ENCODE measurements around the gene B3GALNT2. TPM values are rescaled to one million over a fixed set of nuclear protein-coding genes. Genes with fewer than 3 reads are reported as not detected.
"Not testable (repeated sequence)": the region's sequence is repeated elsewhere in the genome, so short reads cannot be mapped to it uniquely, and the experiment has no call there.

Gene B3GALNT2
- total RNA-seq, 2 experiments from 2014 or later = 14.6 to 15.7 TPM

DNA sequence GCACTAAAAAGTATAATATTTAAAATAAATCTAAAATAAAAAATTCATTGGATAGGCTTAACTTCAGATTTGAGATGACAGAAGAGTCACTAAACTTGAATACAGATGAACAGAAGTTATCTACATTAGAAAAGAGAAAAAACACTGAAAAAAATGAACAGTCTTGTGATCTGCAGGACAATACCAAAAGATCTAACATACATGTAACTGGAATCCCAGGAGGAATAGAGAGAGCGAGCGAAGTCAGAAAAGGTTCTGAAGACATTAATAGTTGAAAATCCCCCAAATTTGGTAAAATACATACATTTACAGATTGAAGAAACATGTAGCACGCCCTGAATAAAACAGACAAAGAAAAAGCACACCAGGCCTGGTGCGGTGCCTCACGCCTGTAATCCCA, 21.2 kb downstream of the B3GALNT2 start:
- H3K36me3 Mint-ChIP-seq = peaks cover 30% of the 10 kb centered on the region
- no peaks in the 10 kb centered on the region for H3K4me1 Mint-ChIP-seq
- no peak for DNase-seq
- no peak overlapping the region for H3K27ac Mint-ChIP-seq
- peaks cover 3% of the 10 kb centered on the region for H3K9me3 Mint-ChIP-seq
- H3K4me3 Mint-ChIP-seq = no peak overlapping the region
- H3K27me3 Mint-ChIP-seq = no peaks in the 10 kb centered on the region

DNA sequence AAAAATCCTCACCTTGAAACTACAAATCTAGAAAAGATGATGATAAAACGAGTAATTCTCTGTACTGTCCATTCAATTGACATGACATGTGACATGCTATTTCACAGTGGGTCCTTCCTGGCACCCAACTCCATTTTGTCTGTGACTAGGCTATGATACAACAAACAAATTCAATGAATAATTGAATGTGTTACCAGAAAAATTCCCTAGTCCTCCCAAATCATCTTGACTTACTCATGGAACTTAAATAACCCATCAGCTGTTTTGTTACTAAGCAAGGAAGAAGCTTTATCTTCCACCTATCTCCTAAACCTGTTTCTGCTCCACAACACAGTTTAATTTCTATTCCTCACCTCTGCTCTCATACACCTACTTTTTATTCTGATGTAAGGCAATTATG, 30.4 kb downstream of the B3GALNT2 start:
- DNase-seq = no peak
- Mint-ChIP-seq H3K4me1 (peaks cover 2% of the 10 kb centered on the region), H3K27ac (no peak overlapping the region), H3K27me3 (no peaks in the 10 kb centered on the region), H3K4me3 (no peak overlapping the region), H3K36me3 (peaks cover 10% of the 10 kb centered on the region), H3K9me3 (no peaks in the 10 kb centered on the region)

DNA sequence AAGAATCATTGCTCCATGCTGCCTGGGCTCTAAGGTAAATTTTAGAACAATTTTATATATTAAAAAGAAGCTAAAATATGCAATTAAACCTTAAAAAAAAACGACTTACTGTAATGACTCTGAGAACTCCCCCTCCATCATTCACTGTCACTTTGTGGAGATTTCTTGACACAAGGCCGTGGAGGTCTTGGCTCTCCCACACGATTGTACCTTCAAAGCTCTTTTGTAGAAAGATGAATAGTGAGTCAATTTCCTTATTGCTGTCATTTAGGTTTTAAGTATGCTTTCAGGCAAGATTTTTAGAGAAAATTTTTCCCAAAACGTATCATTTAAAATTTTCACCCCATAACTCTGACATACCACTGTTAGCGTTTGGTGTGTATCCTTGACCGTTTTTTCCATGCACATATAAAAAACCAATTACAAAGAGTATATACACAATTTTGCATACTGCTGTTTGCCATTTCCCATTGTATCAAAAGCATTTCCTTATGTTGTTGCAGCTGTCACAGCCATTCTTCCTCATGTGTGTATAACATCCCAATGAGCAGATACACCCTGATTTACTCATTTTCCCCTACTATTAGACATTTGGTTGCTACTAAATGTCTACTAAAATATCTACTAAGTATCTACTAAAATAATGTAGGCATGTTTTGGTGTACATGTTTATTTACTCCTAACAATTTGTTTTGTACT, 33.4 kb downstream of the B3GALNT2 start:
- Mint-ChIP-seq H3K27ac (no peak overlapping the region), H3K4me1 (peaks cover 2% of the 10 kb centered on the region), H3K9me3 (no peaks in the 10 kb centered on the region), H3K27me3 (no peaks in the 10 kb centered on the region), H3K4me3 (no peak overlapping the region), H3K36me3 (peaks cover 6% of the 10 kb centered on the region)
- DNase-seq = no peak

DNA sequence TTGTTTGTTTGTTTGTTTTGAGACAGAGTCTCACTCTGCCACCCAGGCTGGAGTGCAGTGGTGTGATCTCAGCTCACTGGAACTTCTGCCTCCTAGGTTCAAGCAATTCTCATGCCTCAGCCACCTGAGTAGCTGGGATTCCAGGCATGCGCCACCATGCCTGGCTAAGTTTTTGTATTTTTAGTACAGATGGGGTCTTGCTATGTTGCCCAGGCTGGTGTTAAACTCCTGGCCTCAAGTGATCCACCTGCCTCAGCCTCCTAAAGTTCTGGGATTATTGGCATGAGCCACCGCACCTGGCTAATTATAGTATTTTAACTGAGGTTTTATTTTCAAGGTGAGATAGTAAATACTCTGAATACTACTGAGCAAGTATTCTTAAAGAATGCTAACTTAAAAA, 34.4 kb downstream of the B3GALNT2 start:
- not testable (repeated sequence) for H3K27me3 Mint-ChIP-seq, DNase-seq, H3K9me3 Mint-ChIP-seq, H3K4me1 Mint-ChIP-seq, H3K27ac Mint-ChIP-seq, H3K4me3 Mint-ChIP-seq
- peaks cover 11% of the 10 kb centered on the region for H3K36me3 Mint-ChIP-seq

DNA sequence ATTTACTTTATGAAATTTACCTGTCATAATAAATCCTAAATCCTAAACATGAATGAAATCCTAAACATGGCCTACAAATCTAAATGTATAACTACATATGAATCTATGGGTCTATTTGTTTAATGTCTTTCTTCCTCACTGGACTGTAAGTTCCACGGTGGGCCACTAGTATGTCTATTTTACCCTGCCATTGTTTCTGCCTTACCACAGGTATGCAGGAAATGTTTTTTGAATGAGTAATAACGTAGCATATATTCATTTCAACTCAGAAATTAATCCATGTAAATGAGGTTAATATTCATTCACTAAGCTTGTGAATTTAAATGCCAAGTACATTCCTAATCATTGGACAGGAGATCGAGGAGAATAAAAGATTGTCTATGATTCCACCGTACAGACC, 35.3 kb downstream of the B3GALNT2 start:
- no peak overlapping the region for H3K27ac Mint-ChIP-seq
- peaks cover 4% of the 10 kb centered on the region for H3K4me1 Mint-ChIP-seq
- H3K9me3 Mint-ChIP-seq = no peaks in the 10 kb centered on the region
- H3K4me3 Mint-ChIP-seq = no peak overlapping the region
- no peak for DNase-seq
- peaks cover 15% of the 10 kb centered on the region for H3K36me3 Mint-ChIP-seq
- H3K27me3 Mint-ChIP-seq = no peaks in the 10 kb centered on the region

DNA sequence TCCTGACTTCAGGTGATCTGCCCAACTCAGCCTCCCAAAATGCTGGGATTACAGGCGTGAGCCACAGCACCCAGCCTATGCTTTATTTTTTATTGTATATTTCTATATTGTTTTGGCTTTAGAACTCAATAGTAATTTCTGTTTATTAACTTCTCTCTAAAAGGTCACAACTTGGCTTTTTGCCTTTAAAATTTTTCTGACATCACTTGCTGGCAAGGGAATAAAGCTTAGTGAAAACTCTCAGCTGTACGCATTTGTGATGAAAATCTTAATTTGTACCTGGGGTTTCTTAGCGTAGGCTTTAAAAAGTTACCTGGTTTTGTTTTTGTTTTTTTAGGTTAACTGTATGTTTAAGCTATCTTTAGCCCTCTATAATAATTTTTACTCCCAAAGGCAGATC, 36.2 kb downstream of the B3GALNT2 start:
- DNase-seq = no peak
- Mint-ChIP-seq H3K4me3 (no peak overlapping the region), H3K27ac (no peak overlapping the region), H3K27me3 (no peaks in the 10 kb centered on the region), H3K36me3 (peaks cover 16% of the 10 kb centered on the region), H3K4me1 (peaks cover 2% of the 10 kb centered on the region), H3K9me3 (no peaks in the 10 kb centered on the region)

DNA sequence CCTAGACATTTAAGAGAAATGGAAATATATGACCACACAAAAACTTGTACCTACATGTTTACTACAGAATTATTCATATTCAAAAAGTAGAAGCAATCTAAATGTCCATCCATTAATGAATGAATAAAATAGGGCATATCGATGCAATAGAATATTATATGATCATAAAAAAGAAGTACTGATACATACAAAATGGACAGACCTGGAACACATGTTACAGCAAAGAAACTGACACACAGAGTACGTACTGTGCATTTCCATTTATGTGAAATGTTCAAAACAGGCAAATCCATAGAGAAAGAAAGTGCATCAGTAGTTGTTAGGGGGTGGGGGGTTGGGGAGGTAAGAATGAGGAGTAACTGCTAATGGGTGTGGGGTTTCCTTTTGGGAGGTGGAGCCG, 39.2 kb downstream of the B3GALNT2 start:
- Mint-ChIP-seq H3K4me1 (peaks cover 13% of the 10 kb centered on the region), H3K36me3 (peaks cover 16% of the 10 kb centered on the region), H3K27ac (no peak overlapping the region), H3K9me3 (no peaks in the 10 kb centered on the region), H3K27me3 (no peaks in the 10 kb centered on the region), H3K4me3 (no peak overlapping the region)
- no peak for DNase-seq

DNA sequence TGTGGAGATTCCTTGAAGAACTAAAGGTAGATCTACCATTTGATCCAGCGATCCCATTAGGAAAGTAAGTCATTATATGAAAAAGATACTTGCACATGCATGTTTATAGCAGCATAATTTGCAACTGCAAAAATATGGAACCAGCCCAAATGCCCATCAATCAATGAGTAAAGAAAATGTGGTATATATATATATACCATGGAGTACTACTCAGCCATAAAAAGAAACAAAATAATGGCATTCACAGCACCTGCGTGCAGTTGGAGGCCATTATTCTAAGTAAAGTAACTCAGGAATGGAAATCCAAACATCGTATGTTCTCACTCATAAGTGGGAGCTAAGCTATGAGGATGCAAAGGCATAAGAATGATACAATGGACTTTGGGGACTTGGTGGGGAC, 41.4 kb downstream of the B3GALNT2 start:
- peaks cover 13% of the 10 kb centered on the region for H3K4me1 Mint-ChIP-seq
- not testable (repeated sequence) for H3K9me3 Mint-ChIP-seq, H3K27ac Mint-ChIP-seq, H3K27me3 Mint-ChIP-seq, DNase-seq, H3K4me3 Mint-ChIP-seq
- peaks cover 12% of the 10 kb centered on the region for H3K36me3 Mint-ChIP-seq

DNA sequence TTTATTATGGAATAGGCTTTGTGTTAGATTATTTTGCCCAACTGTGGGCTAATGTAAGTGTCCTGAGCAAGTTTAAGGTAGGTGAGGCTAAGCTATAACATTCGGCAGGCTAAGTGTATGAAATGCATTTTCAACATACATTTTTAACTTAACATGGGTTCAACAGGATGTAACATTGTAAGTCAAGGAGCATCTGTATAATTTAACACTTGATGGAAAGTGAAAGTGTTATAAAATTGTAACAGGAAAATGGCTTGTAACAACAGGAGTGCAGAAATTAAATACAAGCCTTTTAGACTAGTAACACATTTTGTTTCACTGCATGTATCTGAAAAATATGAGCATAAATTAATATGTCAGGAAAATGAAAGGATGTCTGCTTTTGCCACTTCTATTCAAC, 42.3 kb downstream of the B3GALNT2 start:
- H3K9me3 Mint-ChIP-seq = no peaks in the 10 kb centered on the region
- peaks cover 12% of the 10 kb centered on the region for H3K36me3 Mint-ChIP-seq
- H3K4me3 Mint-ChIP-seq = no peak overlapping the region
- peaks cover 13% of the 10 kb centered on the region for H3K4me1 Mint-ChIP-seq
- DNase-seq = no peak
- H3K27me3 Mint-ChIP-seq = no peaks in the 10 kb centered on the region
- H3K27ac Mint-ChIP-seq = no peak overlapping the region

DNA sequence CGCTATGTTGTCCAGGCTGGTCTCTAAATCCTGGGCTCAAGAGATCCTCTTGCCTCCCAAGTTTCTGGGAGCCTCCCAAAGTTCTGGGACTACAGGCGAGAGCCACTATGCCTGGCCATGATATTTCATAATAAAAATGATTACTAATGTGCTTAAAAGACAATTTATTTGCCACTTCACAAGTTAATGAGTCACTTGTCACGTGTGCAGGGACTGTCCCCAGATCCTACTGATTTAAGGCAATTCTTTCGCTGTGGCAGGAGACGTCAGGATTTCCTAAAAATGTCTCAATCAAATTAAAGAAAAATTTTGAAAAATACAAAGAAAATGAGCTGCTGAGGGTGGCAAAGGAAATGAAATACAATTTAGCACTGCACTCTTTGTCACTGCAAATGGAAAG, 43.5 kb downstream of the B3GALNT2 start:
- no peak for DNase-seq
- Mint-ChIP-seq H3K27me3 (no peaks in the 10 kb centered on the region), H3K27ac (no peak overlapping the region), H3K36me3 (peaks cover 12% of the 10 kb centered on the region), H3K9me3 (no peaks in the 10 kb centered on the region), H3K4me1 (peaks cover 13% of the 10 kb centered on the region), H3K4me3 (no peak overlapping the region)

DNA sequence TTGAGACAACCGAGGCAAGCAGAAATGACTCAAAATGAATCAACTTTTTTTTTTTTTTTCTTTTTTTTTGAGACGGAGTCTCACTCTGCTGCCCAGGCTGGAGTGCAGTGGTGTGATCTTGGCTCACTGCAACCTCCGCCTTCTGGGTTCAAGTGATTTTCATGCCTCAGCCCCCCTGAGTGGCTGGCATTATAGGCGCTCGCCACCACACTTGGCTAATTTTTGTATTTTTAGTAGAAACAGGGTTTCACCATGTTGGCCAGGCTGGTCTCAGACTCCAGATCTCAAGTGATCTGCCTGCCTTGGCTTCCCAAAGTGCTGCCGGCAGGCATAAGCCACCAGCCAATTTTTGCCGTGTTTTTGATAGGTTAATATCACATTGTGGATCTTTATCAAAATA, 46.4 kb downstream of the B3GALNT2 start:
- not testable (repeated sequence) for H3K9me3 Mint-ChIP-seq, H3K4me3 Mint-ChIP-seq, DNase-seq, H3K27ac Mint-ChIP-seq, H3K27me3 Mint-ChIP-seq, H3K36me3 Mint-ChIP-seq
- peaks cover 11% of the 10 kb centered on the region for H3K4me1 Mint-ChIP-seq

DNA sequence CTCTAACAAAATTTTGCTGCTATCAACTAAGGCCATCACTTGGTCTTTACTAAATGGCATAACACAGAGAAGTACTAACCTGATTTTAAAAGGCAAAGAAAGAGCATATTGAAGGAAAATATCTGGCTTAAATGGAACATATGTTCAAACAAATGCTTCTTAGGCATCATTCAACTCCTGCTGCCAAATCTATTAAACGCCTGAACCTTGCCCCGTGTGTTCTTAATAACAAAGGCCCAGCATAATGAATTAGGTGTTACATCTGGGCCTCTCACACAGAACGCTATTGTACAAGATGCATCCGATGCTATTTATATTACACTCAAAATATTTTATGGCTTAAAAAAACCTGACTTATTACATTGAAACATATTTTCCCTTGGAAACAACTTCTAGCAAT, 48.4 kb downstream of the B3GALNT2 start:
- Mint-ChIP-seq H3K4me3 (no peak overlapping the region), H3K27ac (no peak overlapping the region), H3K36me3 (peaks cover 4% of the 10 kb centered on the region), H3K27me3 (no peaks in the 10 kb centered on the region), H3K9me3 (no peaks in the 10 kb centered on the region), H3K4me1 (no peaks in the 10 kb centered on the region)
- DNase-seq = no peak

DNA sequence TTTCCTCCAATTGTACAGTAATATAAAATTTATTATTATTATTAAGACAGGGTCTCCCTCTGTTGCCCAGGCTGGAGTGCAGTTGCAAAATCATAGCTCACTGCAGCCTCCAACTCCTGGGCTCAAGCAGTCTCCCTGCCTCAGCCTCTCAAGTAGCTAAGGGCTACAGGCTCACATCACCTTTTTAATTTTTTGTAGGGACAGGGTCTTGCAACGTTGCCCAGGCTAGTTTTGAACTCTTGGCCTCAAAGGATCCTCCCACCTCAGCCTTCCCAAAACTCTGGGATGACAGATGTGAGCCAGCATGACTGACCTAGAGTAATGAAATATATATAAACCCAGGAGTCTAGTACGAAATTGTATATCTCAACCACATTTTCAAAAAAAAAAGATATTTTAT, 49.2 kb downstream of the B3GALNT2 start:
- Mint-ChIP-seq H3K36me3 (peaks cover 10% of the 10 kb centered on the region), H3K4me1 (no peaks in the 10 kb centered on the region), H3K27ac (no peak overlapping the region), H3K27me3 (no peaks in the 10 kb centered on the region), H3K9me3 (no peaks in the 10 kb centered on the region), H3K4me3 (no peak overlapping the region)
- no peak for DNase-seq

DNA sequence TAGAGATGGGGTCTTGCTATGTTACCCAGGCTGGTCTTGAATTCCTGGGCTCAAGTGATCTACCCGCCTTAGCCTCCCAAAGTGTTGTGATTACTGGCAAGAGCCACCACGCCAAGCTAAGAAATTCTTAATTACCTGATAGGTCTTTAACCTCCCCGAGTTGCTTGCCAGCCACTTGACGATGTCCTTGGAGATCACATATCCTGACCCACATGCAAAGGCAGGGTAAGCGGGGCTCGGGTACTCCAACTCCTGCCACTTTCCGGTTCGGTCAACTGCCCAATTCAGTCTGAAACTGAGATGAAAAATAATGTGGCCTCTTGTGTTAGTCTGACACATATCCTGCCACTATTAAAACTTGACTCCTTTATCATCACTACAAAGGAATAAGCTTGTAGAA, 50.2 kb downstream of the B3GALNT2 start:
- peaks cover 10% of the 10 kb centered on the region for H3K36me3 Mint-ChIP-seq
- no peak overlapping the region for H3K27ac Mint-ChIP-seq
- DNase-seq = no peak

DNA sequence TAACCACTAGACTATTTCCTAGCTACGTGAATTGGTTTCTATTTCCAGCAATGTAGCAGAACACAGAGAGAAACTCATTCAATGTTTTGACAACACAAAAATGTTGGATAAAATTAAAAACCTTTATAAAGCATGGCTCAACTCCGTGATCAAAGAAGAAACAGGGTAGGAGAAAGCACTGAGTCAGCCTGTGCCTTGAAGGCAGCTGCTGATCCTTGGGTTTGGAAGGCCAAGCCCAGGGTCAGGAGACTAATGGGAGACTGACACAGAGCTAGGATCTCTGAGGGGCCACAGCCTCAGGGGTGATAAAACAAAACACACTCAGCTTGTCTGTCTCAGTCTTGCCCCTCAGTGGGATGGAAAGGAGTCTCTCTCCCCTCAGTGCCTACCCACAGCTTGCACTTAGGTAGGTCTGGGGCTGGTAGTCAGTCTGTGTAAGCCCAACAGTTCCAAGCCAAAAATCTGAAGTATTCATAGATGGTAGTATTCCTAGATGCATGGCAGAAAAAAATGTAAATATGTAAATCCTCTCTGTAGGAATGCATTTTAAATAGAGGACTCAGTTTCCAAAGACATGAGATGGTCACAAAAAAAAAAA, 53.3 kb downstream of the B3GALNT2 start:
- no peak for DNase-seq
- H3K4me3 Mint-ChIP-seq = no peak overlapping the region
- no peaks in the 10 kb centered on the region for H3K27me3 Mint-ChIP-seq
- H3K9me3 Mint-ChIP-seq = no peaks in the 10 kb centered on the region
- peaks cover 10% of the 10 kb centered on the region for H3K36me3 Mint-ChIP-seq
- no peaks in the 10 kb centered on the region for H3K4me1 Mint-ChIP-seq
- H3K27ac Mint-ChIP-seq = peak overlapping the region; percentile 12

More for the DNA sequence above, 50.2 kb downstream of the B3GALNT2 start:
- no peaks in the 10 kb centered on the region for H3K9me3 Mint-ChIP-seq
- no peaks in the 10 kb centered on the region for H3K4me1 Mint-ChIP-seq
- H3K27me3 Mint-ChIP-seq = no peaks in the 10 kb centered on the region
- H3K4me3 Mint-ChIP-seq = no peak overlapping the region

DNA sequence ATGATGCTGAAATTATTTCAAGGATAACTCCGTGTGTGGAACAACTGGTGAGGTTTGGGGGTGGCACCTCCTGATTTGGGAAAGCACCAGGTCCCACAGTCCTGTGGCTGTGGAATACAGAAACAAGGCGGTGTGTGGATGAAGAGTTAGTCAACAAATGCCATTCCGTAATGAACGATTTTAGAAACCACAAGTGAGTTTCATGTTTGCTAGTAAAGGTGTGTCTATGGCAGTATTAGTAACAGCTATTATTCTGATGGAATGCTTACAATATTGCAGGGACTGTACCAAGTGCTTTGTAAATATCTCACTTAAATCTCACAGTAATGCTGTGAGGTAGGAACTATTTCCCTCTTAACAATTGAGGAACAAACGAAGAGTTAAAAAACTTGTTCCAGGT, 53.8 kb downstream of the B3GALNT2 start:
- peak overlapping the region; percentile 12 for H3K27ac Mint-ChIP-seq
- DNase-seq = no peak
- no peaks in the 10 kb centered on the region for H3K27me3 Mint-ChIP-seq
- H3K36me3 Mint-ChIP-seq = peaks cover 13% of the 10 kb centered on the region
- no peaks in the 10 kb centered on the region for H3K9me3 Mint-ChIP-seq
- H3K4me1 Mint-ChIP-seq = no peaks in the 10 kb centered on the region
- H3K4me3 Mint-ChIP-seq = no peak overlapping the region

Measured in activated naive CD8-positive, alpha-beta T cell treated with anti-CD3 and anti-CD28 coated beads for 36 hours (primary cell).